ENCODE measurements around the gene TCHHL1.

The TCHHL1 gene

DNA sequence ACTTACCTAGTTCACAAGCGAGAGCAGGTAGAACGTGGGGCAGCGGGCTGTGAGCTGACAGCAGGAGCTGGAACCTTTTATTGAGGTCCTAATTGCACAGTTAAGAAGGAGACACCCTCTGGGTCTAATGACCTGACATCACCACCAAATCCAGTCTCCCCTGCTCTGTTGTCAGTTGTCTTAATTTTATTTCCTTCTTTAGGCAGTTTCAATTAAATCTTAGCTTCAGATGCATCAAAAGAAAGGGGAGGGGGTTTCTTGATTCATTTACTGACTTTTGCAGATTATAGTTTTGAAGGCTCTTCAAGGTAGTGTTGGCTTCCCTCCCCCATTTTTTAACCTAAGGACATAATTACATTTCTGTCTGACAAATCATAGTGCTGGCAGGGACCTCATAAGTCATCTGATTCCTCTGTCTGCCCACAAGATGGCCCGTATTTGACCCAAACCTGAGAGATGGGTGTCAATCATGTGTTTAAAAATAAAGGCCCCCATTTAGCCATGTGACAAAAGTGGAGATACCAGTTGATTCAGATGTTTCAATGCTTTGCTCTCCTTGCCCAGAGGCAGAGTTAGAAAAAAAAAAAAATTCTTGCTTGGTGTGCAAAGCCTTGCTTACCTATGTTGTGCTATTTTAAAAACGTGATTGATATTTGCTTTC is at the start of gene TCHHL1:
Gene TCHHL1, minus strand, starts transcription at position 51 of the 661 bp plus-strand sequence. CDS start 921 bp downstream, outside the sequence.
- no peak for DNase-seq (ENCODE audit: low spot score)

GRCh38 chr1:152137215-152137614 is 48.4 kb upstream of the TCHHL1 start:
- DNase-seq (ENCODE audit: low spot score) = no peak

- DNase-seq (ENCODE audit: low spot score) = no peak
These were observed 41.3 kb upstream of the TCHHL1 start for GRCh38 chr1:152130186-152130585.

- no peak for DNase-seq (ENCODE audit: low spot score)
These were observed 38.8 kb upstream of the TCHHL1 start for GRCh38 chr1:152127673-152128072.

DNA sequence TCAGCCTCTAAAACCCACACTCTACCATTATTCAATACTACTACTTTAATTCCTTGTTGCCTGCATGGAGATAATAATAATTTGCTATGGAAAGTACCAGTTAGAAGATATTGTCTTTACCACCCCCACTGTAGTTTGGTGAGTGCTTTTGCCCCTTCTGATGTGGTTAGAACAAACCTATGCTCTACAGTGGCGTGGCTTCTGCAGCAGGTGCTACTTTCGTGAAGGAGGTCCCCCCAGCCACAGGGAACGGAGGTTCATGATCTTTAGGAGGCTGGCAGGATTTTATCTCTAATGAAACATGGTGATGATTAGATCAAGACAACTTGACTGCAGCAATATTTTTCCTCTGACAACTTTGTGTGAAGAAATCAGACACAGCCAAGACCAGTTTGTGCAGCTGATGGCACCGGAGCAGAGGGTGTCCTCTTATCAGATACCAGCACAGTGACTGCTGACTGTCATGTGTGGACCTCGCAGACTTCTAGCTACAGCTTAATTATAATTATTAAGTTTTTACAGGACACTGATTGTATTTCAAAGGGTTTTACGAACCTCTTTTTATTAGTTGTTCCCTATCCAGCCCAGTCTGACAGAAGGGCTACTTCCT is 37.1 kb upstream of the TCHHL1 start:
- no peak for DNase-seq (ENCODE audit: low spot score)

DNA sequence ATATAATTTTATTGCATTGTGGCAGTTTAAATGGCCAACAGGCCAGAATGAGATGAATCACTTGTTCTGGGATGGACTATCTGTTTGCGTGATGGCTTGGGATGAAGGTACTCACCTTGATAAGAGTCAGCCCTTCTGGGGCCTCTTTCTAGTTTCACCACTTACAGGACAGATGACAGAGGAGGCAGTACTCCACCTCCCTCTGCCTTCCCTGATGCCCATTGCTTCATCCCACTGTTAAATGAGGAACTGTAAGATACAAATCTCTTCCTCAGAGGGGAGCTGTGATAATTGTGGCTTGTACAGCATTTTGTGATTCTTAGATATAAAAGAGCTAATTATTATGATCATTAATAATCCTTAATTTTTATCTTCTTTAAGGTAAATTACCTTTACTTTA is 30.1 kb upstream of the TCHHL1 start:
- DNase-seq (ENCODE audit: low spot score) = no peak

DNA sequence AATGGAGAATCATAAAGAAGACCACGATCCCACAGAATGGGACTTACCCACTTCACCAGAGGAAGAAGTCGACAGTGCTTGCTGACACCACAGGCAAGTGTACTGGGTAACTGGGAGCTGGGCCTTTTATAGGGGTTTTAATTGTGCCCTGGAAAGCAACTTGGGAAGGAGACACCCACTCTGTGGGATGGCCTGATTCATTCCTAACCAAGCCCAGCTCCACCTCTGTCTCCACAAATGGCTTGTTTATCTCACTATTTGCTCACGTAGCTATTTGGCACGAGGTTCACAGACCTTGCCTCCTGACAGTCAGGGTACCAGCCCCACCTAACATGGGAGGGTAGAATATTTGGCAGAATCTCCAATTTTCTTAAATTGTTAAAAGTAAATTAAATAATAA is 26.5 kb upstream of the TCHHL1 start, which contains the start of gene TCHH:
Gene TCHH, minus strand, starts transcription at position 101 of the 400 bp plus-strand sequence. CDS start 1,364 bp downstream, outside the sequence.
- no peak for DNase-seq (ENCODE audit: low spot score)

GRCh38 chr1:152112885-152113432 is 24.1 kb upstream of the TCHHL1 start:
- DNase-seq (ENCODE audit: low spot score) = no peak

DNA sequence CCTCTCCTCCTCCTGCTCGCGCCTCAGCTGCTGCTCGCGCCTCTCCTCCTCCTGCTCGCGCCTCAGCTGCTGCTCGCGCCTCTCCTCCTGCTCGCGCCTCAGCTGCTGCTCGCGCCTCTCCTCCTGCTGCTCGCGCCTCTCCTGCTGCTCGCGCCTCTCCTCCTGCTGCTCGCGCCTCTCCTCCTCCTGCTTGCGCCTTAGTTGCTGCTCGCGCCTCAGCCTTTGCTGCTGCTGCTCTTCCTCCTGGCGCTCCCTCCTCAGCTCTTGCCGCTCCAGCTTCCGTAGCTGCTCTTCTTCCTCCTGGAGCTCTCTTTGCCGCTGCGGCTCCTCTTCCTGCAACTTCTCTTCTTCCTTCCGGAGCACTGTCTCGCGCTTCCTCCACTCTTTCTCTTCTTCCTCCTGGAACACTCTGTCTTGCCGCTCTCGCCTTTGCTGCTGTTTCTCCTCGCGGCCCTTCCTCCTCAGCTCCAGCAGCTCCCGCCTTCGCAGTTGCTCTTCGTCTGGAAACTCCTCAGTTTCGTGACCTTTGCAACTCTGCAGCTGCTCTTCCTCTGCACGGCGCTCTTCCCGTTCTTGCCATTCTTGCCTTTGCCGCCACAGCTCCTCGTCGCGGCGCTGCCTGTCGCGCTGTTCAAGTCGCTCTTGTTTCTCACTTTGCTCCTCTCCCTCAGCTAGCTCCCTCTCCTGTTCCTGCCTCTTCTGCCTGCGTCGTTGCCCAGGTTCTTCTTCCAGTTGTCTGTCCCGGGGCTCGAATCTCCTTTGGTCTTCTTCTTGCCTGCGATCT is 23.4 kb upstream of the TCHHL1 start:
- peak; percentile 4 for DNase-seq (ENCODE audit: low spot score)

DNA sequence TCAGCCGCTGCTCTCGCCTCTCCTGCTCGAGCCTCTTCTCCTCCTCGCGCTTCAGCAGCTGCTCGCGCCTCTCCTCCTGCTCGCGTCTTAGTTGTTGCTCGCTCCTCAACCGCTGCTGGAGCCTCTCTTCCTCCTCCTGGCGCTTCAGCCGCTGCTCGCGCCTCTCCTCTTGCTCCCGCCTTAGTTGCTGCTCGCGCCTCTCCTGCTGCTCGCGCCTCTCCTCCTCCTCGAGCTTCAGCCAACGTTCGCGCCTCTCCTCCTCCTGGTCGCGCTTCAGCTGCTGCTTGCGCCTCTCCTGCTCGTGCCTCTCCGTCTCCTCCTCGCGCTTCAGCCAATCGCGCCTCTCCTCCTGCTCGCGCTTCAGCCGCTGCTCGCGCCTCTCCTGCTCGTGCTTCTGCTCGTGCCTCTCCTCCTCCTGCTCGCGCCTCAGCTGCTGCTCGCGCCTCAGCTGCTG is 22.7 kb upstream of the TCHHL1 start:
- peak; percentile 51 for DNase-seq (ENCODE audit: low spot score)

DNA sequence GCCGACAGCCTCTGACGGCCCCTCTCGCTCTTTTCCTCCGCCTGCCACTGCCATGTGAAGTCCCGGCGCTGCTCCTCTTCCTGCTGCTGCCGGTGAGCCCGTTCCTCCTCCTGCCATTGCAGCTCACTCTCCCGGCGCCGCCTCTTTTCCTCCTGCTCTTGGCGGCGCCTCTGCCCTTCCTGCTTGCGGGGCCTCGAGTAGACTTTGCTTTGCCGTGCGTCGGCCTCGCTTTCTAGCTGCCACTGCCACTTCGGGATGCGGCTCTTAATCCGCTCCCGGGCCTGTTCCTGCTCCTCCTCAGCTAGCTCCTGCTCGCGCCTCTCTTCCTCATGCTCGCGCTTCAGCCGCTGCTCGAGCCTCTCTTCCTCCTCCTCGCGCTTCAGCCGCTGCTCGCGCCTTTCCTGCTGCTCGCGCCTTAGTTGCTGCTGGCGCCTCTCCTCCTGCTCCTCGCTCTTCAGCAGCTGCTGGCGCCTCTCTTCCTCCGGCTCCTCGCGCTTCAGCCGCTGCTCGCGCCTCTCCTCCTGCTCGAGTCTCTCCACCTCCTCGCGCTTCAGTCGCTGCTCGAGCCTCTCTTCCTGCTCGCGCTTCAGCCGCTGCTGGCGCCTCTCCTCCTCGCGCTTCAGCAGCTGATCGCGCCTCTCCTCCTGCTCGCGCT is 22.1 kb upstream of the TCHHL1 start:
- peak; percentile 40 for DNase-seq (ENCODE audit: low spot score)

DNA sequence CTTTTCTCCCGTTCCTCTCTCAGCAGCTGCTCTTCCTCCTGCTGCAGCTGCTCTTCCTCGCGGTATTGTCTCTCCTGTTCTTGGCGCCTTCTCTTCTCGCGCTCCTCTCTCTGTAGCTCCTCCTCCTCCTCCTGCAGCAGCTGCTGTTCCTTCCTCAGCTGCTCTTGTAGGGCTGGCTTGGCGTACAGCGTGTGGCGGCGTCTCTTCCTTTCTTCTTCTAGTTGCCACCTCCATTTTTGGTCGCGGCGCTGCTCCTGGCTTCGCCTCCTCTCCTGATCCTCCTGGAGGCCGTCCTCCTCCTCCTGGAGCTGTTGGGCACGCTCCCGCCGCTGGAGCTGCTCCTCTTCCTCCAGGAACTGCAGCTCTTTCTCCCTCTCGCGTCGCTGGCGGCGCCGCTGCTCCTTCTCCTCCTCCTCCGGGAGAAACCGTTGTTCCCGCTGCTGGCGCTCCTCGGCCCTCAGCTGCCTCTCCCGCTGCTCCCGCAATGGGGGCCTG is 21.5 kb upstream of the TCHHL1 start:
- peak; percentile 39 for DNase-seq (ENCODE audit: low spot score)

GRCh38 chr1:152109998-152110294 is 21.1 kb upstream of the TCHHL1 start:
- DNase-seq (ENCODE audit: low spot score) = no peak

GRCh38 chr1:152109231-152109997 is 20.6 kb upstream of the TCHHL1 start:
- DNase-seq (ENCODE audit: low spot score) = no peak

DNA sequence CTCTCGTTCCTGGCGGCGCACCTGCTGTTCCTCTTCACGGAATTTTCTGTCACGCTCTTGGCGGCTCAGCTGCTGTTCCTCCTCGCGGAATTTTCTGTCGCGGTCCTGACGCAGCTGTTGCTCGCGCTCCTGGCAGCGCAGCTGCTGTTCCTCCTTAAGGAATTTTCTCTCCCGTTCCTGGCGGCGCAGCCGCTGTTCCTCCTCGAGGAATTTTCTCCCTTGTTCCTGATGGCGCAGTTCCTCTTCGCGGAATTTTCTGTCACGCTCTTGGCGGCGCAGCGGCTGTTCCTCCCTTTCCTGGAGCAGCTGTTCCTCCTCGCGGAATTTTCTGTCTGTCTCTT is 20.0 kb upstream of the TCHHL1 start:
- DNase-seq (ENCODE audit: low spot score) = no peak

DNA sequence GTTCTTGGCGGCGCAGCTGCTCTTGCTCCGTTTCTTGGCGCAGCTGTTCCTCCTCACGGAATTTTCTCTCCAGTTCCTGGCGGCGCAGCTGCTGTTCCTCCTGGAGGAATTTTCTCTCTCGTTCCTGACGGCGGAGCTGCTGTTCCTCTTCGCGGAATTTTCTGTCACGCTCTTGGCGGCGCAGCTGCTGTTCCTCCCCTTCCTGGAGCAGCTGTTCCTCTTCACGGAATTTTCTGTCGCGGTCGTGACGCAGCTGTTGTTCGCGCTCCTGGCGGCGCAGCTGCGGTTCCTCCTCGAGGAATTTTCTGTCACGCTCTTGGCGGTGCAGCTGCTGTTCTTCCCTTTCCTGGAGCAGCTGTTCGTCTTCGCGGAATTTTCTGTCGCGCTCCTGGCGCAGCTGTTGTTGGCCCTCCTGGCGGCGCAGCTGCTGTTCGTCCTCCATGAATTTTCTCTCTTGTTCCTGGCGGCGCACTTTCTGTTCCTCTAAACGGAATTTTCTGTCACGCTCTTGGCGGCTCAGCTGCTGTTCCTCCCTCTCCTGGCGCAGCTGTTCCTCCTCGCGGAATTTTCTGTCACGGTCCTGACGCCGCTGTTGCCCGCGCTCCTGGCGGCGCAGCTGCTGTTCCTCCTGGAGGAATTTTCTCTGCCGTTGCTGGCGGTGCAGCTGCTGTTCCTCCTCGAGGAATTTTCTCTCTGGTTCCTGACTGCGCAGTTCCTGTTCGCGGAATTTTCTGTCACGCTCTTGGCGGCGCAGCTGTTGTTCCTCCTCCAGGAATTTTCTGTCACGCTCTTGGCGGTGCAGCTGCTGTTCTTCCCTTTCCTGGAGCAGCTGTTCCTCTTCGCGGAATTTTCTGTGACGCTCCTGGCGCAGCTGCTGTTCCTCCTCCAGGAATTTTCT is 19.4 kb upstream of the TCHHL1 start:
- no peak for DNase-seq (ENCODE audit: low spot score)

DNA sequence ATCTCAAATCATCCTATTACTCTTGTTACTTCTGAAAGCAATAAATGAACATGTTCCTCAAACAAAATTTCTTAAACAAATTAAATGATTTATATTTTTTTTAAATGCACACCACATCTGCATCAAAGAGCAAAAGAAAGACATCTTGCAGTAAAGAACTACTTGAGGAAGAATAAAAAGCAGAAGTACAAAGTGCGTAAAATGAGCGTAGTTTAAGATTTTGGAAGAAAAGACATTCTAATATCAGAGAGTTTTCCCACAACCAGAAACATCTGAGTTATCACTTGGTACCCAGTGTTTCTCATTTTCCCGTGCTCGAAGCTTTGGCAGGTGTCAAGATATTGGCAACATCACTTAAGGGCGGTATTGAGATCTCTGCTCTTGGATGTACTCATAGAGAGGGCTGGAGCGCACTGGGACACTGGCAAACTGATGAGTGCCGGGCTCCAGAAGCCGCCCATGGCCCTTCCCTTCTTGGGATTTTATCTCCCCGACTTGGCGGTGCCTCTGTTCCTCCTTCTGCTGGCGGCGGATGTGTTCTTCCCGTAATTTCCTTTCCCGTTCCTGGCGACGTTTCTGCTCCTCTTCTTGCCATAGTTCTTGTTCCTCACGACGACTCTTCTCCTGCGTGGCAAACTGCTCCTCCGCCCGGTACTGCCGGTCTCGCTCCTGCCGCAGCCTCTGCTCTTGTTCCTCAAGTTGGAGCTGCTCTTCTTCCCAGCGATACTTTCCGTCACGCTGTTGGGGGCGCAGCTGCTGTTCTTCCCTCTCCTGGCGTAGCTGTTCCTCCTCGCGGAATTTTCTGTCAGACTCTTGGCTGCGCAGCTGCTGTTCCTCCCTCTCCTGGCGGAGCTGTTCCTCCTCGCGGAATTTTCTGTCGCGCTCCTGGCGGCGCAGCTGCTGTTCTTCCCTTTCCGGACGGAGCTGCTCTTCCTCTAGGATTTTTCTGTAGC is 18.4 kb upstream of the TCHHL1 start:
- no peak for DNase-seq (ENCODE audit: low spot score)

- DNase-seq (ENCODE audit: low spot score) = no peak
These were observed 16.0 kb upstream of the TCHHL1 start for GRCh38 chr1:152104854-152105253.

DNA sequence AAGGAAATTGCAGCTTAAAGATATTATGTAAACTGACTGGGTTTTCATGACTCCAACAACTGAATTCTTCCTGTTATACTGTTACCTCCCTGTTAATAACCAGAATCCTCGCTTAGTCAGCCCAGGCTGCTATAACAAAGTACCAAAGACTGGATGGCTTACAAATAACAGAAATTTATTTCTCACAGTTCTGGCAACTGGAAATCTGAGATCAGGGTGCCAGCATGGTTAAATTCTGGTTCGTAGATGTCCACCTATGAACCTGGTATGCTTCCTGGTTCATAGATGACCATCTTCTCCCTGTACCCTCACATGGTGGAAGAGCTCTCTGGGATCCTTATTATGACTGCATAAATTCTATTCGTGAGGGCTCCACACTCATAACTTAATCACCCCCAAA is 8.1 kb upstream of the TCHHL1 start:
- DNase-seq (ENCODE audit: low spot score) = no peak

Data from activated CD4-positive, alpha-beta T cell treated with anti-CD3 and anti-CD28 coated beads, Interleukin-2, Interleukin-4, amounts not matched to agents 100 ng/mL and 50 ng/mL, durations not matched to agents 16 hours and 8 hours (primary cell).